Heart left ventricle (tissue), 13 donors: ENCODE results near the gene MS4A4A.

ENCODE experiments used
- CTCF ChIP-seq, 12 donors: fragments of 200-600 bp; sonication (generic) in 4 of 12; IDR thresholded peaks; one replicate each; pipeline versions ENCODE4 v1.5.0 to v1.8.0; 2018 to 2022; ENCODE audit warnings: antibody characterized with exemption in 12 of 12, mild to moderate bottlenecking in 5 of 12
- POLR2A ChIP-seq, 2 donors: fragments of 450-650 bp; IDR thresholded peaks; one replicate each; pipeline ENCODE4 v1.6.1; 2017; ENCODE audit warnings: antibody characterized with exemption in 2 of 2, mild to moderate bottlenecking in 2 of 2, moderate library complexity in 2 of 2
- donor health status: ischemic (EF 13 %, LVEDD 7.1; RV severe dilation, severe dysfunction).
- donor health status: DM: no; HTN: yes; CAD: no.
- donor health status: DM: no; HTN: no; CAD: no.
- donor health status: ischemic (EF 25% LVEDD 6.9; RV normal size, moderate dysfunction).
- donor health status: ischemic (EF 25% LVEDD 5.7; RV mildly dilated, moderate dysfunction).
- donor health status: ischemic (EF 35%, LVEDD 5.7; RV mildly dilated, moderate dysfunction).
- donor health status: nonischemic (EF 11% LVEDD 7.7; RV severe dilation, severe dysfunction).
- donor health status: DM: yes; HTN: yes; CAD: no.
- donor health status: PGD.
- donor health status: ischemic (EF 29% LVEDD 5.4; RV normal size, mild dysfunction).
- donor health status: nonischemic (EF 23%, LVEDD 6.1; RV moderate dilation, normal function).

DNA sequence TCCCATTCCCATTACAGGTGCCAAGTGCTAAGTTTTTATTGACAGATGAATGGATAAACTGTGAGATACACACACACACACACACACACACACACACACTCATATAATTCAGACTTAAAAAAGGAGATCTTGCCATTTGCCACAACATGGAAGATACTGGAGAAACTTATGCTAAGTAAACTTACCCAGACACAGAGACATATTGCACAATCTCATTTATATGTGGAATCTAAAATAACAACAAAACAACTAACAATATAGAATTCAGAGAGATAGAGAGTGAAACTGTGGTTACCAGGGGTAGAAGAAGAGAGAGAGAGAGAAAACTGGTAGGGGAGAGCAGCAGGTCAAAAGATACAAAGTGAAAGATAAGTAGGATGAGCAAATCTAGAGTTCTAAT lies 48.0 kb downstream of the MS4A4A start:
- TF ChIP-seq CTCF (IDR thresholded peaks at IDR 0.05) (no peak), POLR2A (IDR thresholded peaks at IDR 0.05) (no peak)
